Caco-2 (cell line): Measurements from ENCODE around the gene JMJD8. TPM values are rescaled to one million over a fixed set of nuclear protein-coding genes. Genes with fewer than 3 reads are reported as not detected.

ENCODE experiments used
- BruUV-seq: library from RNA; stranded (reverse); fragments of 400-500 nt; replicated peaks from 2 replicates; lab custom pipeline; 2021; lab: Mats Ljungman, UMichigan
- CTCF ChIA-PET: fragments of 300-600 bp; sonication (Branson Sonifier 250); formaldehyde crosslinking; loops from one replicate; lab custom pipeline; 2022; ENCODE audit warnings: antibody characterized with exemption; lab: Charles Lee
- POLR2A ChIA-PET: fragments of 300-600 bp; sonication (Branson Sonifier 250); formaldehyde crosslinking; loops from one replicate; lab custom pipeline; 2022; ENCODE audit warnings: antibody characterized with exemption; lab: Charles Lee
- DNase-seq, 2 experiments: peaks; one replicate each; pipeline versions ENCODE4 v3.0.0 to v3.0.0-alpha.2; 2020 to 2022
- H3K27me3 ChIP-seq: replicated peaks from 2 replicates; pipeline ENCODE4 v1.6.0; 2011; ENCODE audit warnings: low read length; ENCODE audit not compliant: control insufficient read depth, insufficient read depth
- H3K36me3 ChIP-seq: 2 replicates; pipeline ENCODE4 v1.5.1; 2011; ENCODE audit warnings: low read length; ENCODE audit not compliant: control insufficient read depth, insufficient read depth
- H3K4me1 ChIP-seq: fragments of 250-450 bp; sonication (Bioruptor Pico); 2 replicates; pipeline ENCODE4 v1.5.1; 2020; ENCODE audit warnings: mild to moderate bottlenecking
- H3K4me3 ChIP-seq: 2 replicates; pipeline ENCODE4 v1.5.1; 2011; ENCODE audit warnings: low read depth, mild to moderate bottlenecking, control low read depth, low read length
- H3K9me3 ChIP-seq: fragments of 250-450 bp; sonication (Bioruptor Pico); 2 replicates; pipeline ENCODE4 v1.5.1; 2020; ENCODE audit warnings: mild to moderate bottlenecking, moderate library complexity
- H3K27ac Mint-ChIP-seq: one replicate; pipeline ENCODE4 v1.8.0; 2022; ENCODE audit warnings: mixed read lengths; ENCODE audit not compliant: unreplicated experiment
- H3K27me3 Mint-ChIP-seq: one replicate; pipeline ENCODE4 v1.8.0; 2022; ENCODE audit warnings: mixed read lengths; ENCODE audit not compliant: insufficient read depth, unreplicated experiment
- H3K36me3 Mint-ChIP-seq: one replicate; pipeline ENCODE4 v1.8.0; 2022; ENCODE audit warnings: mild to moderate bottlenecking, mixed read lengths; ENCODE audit not compliant: insufficient read depth, unreplicated experiment
- H3K4me1 Mint-ChIP-seq: one replicate; pipeline ENCODE4 v1.8.0; 2022; ENCODE audit warnings: low read depth, mixed read lengths; ENCODE audit not compliant: unreplicated experiment
- H3K4me3 Mint-ChIP-seq: one replicate; pipeline ENCODE4 v1.8.0; 2022; ENCODE audit warnings: mild to moderate bottlenecking, moderate library complexity, mixed read lengths; ENCODE audit not compliant: unreplicated experiment
- H3K9me3 Mint-ChIP-seq: one replicate; pipeline ENCODE4 v1.8.0; 2022; ENCODE audit warnings: mixed read lengths; ENCODE audit not compliant: unreplicated experiment
- CTCF ChIP-seq, 2 experiments: fragments of 200-600 bp in 1 of 2; IDR thresholded peaks; 1 replicate in 1 of 2; 2 replicates in 1 of 2; pipeline versions ENCODE4 v1.5.1 to v1.8.0; 2011 to 2022; ENCODE audit warnings: antibody characterized with exemption in 1 of 2, control low read depth in 1 of 2, inconsistent platforms in 1 of 2, low read depth in 1 of 2, low read length in 1 of 2, mild to moderate bottlenecking in 1 of 2, moderate library complexity in 1 of 2; ENCODE audit not compliant: insufficient read depth in 1 of 2, severe bottlenecking in 1 of 2, unreplicated experiment in 1 of 2
- intact Hi-C: fragments of 100-400 bp; cut with micrococcal nuclease; formaldehyde crosslinking; loops from one replicate; pipeline ENCODE4 v1.10.0; 2022; ENCODE audit not compliant: unreplicated experiment
- total RNA-seq: library from RNA; stranded (reverse); gene quantifications from 2 replicates; pipeline ENCODE4 v1.2.3, GENCODE V29; 2022

JMJD8 gene
- total RNA-seq, 1 experiment from 2014 or later: 52.4 TPM

GRCh38 chr16:719815-720446, 35.8 kb upstream of the JMJD8 start:
- peak overlapping the region; percentile 39 for H3K27ac Mint-ChIP-seq
- intact Hi-C loops: loop anchor here (10.0 kb wide), 1 partner anchor 65 kb away; the partner anchor contains the start of genes CHTF18 and RPUSD1
- peak overlapping the region; percentile 86 for H3K4me3 ChIP-seq
- H3K36me3 ChIP-seq: no peaks in the 10 kb centered on the region
- no peaks in the 10 kb centered on the region for H3K27me3 ChIP-seq
- ChIA-PET CTCF (interaction anchor here (0.6 to 1.0 kb wide), 7 partner anchors 8 to 335 kb away, joined by 3 to 4 read pairs (median 3); partner anchors contain the start of genes CHTF18 and RPUSD1), POLR2A (interaction anchor here (0.9 to 2.4 kb wide), 3 partner anchors 25 to 68 kb away, joined by 3 to 12 read pairs (median 4); partner anchors contain the start of genes CHTF18 and RPUSD1)
- TSS peak; percentile 71 for BruUV-seq
- peak; percentile 6 to 42 for TF ChIP-seq CTCF (IDR thresholded peaks at IDR 0.05; ENCODE audit: insufficient read depth in 1 of 2, low read depth in 1 of 2, low read length in 1 of 2, severe bottlenecking in 1 of 2, unreplicated experiment in 1 of 2)
- DNase-seq: peak; percentile 58 to 69
- H3K36me3 Mint-ChIP-seq: peaks cover 10% of the 10 kb centered on the region
- H3K4me1 Mint-ChIP-seq: no peaks in the 10 kb centered on the region
- no peaks in the 10 kb centered on the region for H3K9me3 Mint-ChIP-seq
- peak overlapping the region; percentile 73 for H3K4me3 Mint-ChIP-seq
- H3K9me3 ChIP-seq: no peaks in the 10 kb centered on the region
- H3K27me3 Mint-ChIP-seq: no peaks in the 10 kb centered on the region
- peaks cover 29% of the 10 kb centered on the region for H3K4me1 ChIP-seq

GRCh38 chr16:718922-719321, 34.8 kb upstream of the JMJD8 start:
- H3K27me3 Mint-ChIP-seq: no peaks in the 10 kb centered on the region
- Histone ChIP-seq H3K9me3 (no peaks in the 10 kb centered on the region), H3K27me3 (no peaks in the 10 kb centered on the region), H3K4me3 (no peak overlapping the region), H3K36me3 (no peaks in the 10 kb centered on the region), H3K4me1 (peaks cover 37% of the 10 kb centered on the region)
- ChIA-PET POLR2A (no interaction called here), CTCF (no interaction called here)
- no peak for TF ChIP-seq CTCF (IDR thresholded peaks at IDR 0.05; ENCODE audit: insufficient read depth in 1 of 2, low read depth in 1 of 2, low read length in 1 of 2, severe bottlenecking in 1 of 2, unreplicated experiment in 1 of 2)
- H3K4me3 Mint-ChIP-seq: peak overlapping the region; percentile 73
- no TSS peak for BruUV-seq
- H3K27ac Mint-ChIP-seq: peak overlapping the region; percentile 22
- peaks cover 10% of the 10 kb centered on the region for H3K36me3 Mint-ChIP-seq
- no peak for DNase-seq
- intact Hi-C loops: loop anchor here (10.0 kb wide), 1 partner anchor 66 kb away; the partner anchor contains the start of genes CHTF18 and RPUSD1
- H3K4me1 Mint-ChIP-seq: no peaks in the 10 kb centered on the region
- no peaks in the 10 kb centered on the region for H3K9me3 Mint-ChIP-seq

- CTCF ChIA-PET: no interaction called here
- Mint-ChIP-seq H3K27me3 (no peaks in the 10 kb centered on the region), H3K9me3 (no peaks in the 10 kb centered on the region), H3K4me3 (no peak overlapping the region), H3K27ac (no peak overlapping the region), H3K36me3 (peaks cover 10% of the 10 kb centered on the region), H3K4me1 (no peaks in the 10 kb centered on the region)
- Histone ChIP-seq H3K36me3 (no peaks in the 10 kb centered on the region), H3K4me1 (peaks cover 37% of the 10 kb centered on the region), H3K27me3 (no peaks in the 10 kb centered on the region), H3K9me3 (no peaks in the 10 kb centered on the region), H3K4me3 (no peak overlapping the region)
- intact Hi-C loops: loop anchor here (10.0 kb wide), 1 partner anchor 66 kb away; the partner anchor contains the start of genes CHTF18 and RPUSD1
- no peak for DNase-seq
- no TSS peak for BruUV-seq
- TF ChIP-seq CTCF (IDR thresholded peaks at IDR 0.05; ENCODE audit: insufficient read depth in 1 of 2, low read depth in 1 of 2, low read length in 1 of 2, severe bottlenecking in 1 of 2, unreplicated experiment in 1 of 2): no peak
- POLR2A ChIA-PET: no interaction called here
Observed at GRCh38 chr16:718389-718788, 34.3 kb upstream of the JMJD8 start.
